ENCODE measurements around the gene B4GALT1.

The B4GALT1 gene

DNA sequence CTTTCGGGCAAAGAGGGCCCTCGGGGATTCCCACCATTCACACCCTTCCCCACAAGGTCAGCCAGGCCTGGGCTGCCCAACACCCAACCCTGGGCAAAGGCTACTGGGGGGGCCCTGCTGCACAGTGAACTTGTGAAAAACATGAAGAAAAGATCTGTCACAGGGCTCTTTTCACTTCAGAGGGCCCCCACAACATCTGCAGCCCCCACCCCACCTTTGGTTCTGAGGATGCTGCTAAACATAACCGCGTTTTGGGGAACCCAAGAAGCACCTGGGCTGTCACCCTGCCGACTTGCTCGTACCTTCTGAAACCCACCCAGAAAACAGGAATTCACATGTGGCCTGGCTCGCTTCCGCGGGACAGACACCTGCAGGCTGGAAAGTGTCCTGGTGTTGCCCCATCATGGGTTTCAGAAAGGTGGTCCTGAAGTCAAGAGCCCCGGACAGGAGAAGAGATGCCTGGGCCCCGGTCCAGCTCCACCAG lies 29.3 kb downstream of the B4GALT1 start:
- DNase-seq, result no peak

DNA sequence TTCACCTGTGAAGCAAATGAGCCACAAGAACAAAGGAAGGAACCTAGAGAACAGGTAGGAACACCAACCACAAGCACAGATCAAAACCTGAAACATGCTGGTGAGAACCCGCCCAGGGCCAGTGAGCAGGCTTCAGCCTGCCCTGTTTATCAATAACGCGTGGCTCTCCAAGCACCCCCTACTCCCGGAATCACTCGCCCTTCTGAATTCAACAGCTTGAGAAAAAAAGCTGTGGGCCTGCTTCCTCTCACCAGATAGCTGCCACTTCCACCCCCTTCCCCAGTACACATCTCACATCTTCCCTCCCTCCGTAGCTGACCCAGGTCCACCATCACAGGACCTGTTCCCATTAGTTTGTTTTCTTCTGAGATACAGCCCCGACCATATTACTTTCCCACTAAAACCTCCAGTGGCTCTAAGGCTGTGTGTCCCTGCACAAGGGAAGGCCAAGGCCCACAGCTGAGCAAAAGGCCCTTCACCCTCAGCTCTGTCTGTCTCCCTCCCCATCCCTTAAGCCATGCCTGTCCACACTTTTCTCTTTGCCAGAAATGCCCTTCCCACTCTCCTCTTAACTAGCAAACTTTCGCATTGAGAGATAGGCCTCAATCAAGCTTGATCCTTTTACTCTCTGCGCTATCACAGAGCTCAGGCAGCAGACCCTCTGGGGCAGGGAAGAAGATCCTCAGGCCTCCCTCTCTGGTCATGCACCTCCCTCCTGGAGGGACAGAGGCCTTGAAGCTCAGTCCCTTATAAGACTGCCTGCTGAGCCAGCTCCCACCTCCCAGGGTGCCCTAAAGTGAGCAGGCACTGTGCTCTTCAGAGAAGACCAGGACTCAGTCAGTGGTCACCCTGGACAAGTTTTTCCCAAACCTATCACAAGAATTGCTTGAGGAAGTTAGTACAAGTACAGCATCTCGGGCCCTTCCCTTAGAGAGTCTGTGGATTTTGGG lies 30.1 kb downstream of the B4GALT1 start:
- no peak for DNase-seq

DNA sequence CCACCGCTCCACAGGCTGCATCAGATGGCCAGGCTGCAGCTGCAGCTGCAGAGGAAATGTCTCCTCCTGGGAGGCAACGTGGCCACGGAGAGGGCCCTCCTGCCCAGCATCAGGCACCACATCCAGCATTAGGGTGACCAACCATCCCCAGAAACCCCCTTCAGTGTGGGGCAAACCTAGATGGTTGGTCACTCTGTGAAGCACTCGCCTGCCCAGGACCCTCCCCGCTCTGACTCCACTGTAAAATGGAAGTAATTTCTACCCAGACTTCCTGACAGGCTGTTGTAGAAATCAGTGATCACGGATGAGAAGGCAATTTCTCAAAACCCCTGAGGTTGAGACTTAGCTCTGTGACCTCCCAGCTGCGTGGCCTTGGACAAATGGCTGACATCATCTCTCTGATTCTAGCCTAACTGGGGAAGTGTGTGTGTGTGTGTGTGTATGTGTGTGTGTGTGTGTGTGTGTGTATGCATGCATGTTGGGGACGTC lies 31.6 kb downstream of the B4GALT1 start:
- no peak for DNase-seq

DNA sequence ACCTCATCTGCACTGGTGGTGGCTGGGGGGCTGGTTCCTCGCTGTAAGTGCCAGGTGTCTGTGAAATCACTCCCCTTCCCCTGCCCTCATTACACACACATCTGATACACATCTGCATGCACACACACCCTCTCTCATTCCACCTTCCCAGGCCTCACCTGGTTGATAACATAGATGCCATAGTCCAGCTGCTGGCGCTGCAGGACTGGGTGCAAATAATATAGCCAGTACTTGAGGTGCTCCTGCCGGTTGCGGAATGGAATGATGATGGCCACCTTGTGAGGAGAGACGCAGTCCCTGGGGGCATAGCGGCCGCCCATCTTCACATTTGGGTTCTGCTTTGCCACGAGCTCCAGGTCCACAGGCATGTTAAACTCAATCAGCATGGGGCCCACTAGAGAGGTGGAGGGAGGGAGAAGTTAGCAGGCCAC lies 32.1 kb downstream of the B4GALT1 start:
- no peak for DNase-seq

DNA sequence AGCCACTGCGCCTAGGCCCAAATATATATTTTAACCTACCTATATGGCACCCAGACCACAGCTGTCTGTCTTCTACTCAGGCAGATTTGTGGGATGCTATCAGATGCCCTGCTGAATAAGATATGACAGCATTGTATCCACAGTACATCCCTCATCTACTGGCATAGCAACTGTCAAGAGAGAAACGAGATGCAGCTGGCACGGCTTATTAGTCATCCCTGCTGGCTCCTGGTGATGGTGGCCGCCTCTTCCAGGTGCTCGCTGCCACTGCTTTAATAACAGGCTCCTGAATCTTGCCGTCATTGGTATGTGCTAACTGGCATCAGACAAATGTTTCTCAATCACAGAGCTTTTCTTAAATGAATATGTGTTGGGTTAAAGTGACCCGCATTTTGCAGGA lies 34.0 kb downstream of the B4GALT1 start:
- DNase-seq, result no peak

DNA sequence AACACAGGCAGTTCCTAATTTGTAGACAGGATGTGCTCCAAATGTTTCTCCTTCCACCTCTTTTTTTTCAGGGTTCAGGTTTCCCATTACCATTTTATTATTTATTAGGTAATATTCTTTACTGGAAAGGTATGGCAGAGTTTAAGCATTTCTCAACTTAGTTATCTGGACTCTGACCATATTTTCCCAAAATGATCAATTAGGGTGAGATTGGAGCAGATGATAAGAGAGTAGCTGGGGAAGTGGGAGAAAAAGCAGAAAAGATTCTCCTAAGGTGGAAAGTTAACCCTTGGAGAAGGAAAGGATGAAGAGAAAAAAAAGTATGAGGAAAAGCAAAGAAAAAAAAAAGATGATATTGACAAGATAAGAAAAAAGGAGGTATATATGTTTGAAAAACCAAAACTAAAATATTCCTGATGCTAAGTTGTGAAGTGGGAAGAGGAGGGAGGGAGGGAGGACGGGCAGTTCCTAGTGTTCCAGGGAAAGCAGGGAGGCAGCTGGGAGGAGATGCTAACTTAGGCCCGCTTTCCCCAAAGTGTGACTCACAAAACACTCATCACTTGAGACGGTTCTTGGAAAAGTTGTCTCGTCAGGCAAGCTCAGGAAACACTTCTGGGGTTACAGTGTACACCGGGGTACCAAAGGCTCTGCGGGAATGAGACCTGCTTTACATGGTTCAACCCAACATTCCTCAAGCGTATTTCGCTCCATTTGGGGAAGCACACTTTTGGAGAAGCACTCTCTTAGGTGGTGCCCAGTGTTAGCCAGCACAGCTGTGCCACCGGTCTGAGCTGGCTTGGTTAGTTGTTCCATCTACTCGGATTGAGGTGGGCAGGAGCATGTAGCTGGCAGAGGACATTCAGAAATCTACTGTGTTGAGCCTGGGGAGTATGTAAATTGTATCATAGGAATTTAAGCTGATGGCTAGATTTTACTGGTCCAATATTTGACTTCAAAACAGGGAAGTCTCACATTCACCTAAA lies 35.1 kb downstream of the B4GALT1 start:
- DNase-seq, result no peak

DNA sequence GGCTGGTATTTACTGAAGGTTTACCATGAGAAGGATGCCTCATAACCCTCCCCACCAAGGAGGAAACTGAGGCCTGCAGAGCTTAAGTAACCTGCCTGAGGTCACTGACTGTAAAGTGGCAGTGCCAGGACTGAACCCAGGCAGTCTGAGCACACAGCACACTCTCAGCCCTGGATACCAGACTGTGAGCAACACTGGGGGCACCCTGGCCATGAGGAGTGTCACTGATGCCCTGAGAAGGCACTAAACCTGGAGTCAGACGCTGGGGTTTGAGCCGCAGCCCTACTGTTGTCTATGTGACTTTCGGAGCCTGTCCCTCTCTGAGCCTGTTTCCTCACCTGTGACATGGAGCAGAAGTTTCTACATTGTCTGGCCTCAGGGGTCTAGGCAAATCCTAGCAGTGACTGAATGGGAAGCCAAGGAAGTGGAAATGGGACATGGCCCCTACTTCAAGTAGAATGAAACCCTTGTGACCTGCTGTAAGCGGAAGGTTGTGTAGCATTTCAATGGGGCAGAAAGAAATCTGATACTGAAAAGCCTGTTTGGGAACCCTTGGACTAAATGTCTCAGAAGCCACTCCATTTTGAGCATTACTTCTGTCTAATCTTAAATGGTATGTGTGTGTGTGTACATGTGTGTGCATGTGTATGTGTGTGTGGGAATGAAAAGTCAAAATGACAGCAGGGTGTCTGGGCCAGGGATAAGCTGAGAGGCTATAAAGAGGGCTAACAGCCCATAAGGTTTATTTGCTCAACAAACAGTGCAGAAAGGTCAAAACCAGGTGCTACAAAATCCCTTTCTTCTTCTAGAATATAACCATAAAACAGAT lies 36.0 kb downstream of the B4GALT1 start:
- DNase-seq, result no peak

DNA sequence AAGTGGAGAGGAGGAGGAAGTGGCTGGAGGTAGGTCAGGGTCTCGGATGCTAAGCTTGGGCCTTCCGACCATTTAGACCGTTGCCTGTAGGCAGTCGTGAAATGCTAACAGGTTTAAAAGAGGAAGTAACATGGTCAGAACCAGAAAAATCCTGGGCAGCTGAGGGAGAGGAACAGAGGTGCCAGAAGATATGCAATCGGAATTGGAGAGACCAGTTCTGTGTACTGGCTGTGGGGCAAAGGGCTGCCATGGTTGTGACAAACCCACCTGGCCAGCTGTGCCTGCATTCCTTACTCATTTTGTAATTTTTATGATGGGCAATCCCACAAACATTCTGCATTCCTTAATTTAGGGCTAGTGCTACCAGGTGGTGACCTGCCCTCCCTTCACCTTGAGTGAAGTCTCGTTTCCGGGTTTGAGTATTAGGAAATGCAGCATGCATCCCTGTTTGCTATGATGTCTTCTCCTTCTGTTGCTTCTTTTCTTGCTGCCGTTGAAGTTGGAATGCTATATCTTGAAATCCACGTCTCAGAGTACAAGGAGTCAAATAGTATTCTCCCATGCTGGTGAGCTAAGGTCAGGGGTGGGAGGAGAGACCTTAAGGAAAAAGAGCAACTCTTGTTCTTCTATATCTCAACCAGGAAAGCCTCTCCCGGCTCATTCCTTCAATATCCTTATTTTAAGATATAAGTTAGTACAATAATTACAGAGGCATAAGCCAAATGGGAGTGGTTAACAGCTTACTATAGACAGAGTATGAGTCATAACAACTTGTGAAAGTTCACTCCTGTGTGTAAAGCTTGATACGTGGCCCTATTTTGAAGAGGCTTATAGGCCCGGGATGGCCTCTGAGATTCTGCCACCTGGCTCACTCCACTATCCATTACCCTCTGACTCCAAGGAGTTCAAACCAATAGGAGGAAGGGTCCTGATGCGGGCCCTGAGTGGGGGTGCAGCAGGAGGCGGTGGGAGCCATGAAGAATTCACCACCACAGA lies 37.0 kb downstream of the B4GALT1 start:
- DNase-seq, result no peak

DNA sequence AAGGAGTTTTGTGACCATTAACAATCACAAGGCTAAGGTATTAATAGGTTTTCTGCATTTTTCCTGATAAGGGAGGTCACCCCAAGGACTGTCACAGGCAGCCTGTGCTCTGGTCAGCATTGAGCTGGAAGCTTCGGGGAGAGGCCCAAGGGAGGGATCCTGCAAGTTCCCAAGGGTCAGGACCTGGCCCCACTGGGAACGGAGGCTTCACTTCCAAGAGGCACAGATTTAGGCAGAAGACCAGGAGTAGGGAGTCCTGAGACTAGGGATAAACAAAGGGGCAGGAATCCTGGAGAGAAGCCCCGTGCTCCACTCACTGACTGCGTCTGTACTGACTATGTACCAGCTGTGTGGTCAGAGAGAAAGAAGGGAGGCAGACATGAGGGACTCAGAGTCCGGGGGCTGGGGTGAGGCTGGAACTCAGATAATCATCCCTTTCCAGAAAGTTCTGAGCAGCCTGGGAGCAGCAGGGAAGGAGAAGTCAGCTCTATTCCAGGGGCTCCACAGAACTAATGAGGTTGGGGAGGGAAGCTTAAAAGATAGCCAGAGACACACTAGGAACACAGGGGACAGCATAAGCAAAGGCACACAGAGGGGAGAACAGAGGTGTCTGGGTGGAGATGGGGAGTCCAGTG lies 37.8 kb downstream of the B4GALT1 start:
- no peak for DNase-seq

DNA sequence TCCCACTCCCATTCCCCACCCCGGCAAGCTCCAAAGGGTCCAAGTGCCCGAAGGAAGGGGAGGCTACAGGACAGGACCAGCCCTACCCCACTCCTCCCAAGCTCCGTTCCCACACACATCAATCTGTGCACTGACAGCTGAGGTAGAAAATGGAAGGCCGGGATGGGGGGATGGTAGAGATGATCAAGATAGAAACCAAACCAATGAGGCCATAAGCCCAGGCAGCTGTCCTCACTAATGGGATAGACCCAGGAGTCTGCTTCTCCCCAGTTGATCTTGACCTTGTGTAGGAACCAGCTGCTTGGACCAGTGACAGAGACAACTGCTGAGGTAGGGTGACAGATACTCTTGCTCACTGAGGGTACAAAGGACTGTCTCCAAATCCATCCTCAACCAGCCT lies 38.6 kb downstream of the B4GALT1 start:
- DNase-seq, result no peak

DNA sequence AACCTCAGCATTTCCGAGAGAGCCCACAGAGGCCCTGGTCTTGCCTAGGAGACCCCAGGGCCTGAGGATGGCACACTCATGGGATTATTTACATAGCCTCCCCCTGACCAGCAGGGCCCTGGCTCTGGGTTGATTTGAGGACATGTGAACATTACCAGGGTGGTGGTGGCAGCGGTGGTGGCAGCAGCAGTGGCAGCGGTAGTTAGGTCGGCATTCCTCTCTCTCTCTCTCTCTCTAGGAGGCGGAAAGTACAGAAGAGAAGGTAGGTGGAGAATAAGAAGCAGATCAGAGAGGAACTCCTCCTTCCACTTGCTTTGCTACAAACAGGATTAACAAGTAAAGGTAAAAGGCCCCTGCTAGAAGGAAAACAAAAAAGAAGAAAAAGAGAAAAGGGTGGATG lies 39.3 kb downstream of the B4GALT1 start:
- no peak for DNase-seq

DNA sequence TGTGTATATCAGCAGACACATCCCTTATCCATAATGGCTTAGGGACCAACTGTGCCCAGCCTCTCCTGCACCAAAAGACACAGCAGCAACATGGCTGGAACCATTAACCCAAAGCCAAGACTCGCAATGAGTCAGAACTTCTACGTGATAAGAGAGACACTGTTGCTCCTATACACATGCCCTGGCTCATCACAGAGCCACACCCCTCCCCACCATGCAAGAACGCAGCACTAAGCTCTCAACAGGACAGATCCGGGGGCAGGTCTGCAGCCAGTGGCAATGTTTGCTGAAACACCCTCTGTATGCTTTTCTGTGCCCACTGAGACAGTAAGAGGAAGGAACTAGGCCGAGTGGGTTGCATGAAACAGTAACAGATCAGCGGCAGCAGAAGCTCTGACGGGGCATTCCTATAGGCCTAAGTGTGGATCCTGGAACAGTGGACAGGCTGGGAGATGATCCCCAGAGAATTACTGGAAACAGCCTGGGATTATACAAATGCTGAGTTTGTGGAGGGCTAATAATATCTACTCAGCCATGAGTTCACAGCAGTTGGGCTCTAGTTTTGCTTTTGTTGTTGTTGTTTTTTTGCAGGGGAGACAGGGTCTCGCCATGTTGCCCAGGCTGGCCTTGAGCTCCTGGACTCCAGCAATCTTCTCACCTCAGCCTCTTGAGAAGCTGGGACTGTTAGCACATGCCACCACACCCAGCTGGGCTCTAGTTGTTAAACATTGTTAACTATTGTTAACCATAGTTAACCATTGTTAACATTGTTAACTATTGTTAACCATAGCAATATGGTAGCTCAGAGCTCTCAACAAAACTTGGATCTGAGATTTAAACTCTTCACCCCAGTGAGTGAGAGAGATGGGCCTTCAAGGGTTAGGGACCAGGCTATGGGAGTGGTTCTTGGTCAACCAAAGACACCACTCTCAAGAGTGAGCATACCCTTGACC lies 41.0 kb downstream of the B4GALT1 start:
- no peak for DNase-seq

DNA sequence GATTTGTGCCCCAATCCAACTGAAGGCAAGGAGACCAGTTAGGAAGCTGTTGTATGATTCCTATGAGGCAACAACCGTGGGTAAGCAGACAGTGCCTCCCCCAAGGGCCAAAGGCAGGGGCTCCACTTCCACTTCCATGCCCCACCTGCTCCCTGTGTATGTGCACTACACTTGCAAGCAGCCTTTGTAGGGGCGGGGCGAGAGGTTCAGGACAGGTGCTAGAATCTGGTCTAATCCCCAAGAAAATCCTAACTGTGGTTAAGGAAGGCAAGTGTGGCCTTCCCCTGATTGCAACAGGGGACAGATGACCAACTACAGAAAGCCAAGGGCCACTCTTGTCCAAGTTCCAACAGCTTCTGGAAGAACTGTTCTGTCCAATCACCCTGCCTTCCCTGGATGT lies 41.7 kb downstream of the B4GALT1 start:
- no peak for DNase-seq

DNA sequence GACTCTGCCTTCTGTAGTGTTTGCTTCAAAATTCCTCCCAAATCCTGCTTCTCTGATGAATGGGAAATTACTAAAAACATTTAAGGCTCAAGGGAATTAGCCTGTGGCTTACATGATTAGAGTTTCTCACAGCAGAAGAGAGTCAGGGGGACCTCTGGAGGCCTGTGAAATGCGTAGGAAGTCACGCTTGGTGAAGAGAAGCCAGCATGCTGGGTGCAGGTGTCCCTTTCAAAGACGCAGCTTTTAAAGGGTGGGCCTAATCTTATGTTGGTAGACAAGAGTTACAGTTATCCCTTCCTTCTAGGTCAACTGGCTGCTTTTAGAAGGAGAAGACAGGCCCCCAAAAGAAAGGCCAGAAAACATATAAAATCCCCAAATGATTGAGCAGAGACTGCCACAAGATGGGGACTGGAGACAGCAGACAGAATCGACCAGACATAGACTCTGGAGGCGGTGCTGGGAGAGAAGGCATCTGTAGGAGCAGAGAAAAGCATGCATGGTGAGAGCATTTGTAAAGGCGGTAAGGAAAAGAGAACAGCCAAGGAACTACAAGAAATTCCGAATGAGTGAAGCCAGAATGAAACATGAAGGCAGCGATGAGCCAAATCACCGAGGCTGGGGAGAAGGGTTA lies 42.3 kb downstream of the B4GALT1 start:
- no peak for DNase-seq

DNA sequence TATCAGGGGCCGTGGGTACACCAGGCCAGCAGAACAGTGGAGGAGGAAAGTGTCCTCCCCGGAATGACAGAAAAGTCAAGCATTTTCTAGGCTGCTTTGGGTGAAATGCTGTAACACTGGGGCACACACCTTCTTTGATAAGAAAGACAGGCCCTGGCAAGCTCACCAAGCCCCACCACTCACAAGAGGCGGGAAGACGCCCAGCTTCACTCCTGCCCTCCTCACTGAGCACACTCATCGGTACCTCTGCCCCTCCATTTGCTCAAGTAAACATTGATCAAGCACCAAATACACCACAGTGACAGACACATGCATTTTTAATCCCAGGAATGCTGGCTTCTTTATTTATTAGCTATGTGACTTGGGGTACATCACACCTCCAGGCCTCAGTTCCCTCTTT lies 43.1 kb downstream of the B4GALT1 start:
- DNase-seq, result no peak

DNA sequence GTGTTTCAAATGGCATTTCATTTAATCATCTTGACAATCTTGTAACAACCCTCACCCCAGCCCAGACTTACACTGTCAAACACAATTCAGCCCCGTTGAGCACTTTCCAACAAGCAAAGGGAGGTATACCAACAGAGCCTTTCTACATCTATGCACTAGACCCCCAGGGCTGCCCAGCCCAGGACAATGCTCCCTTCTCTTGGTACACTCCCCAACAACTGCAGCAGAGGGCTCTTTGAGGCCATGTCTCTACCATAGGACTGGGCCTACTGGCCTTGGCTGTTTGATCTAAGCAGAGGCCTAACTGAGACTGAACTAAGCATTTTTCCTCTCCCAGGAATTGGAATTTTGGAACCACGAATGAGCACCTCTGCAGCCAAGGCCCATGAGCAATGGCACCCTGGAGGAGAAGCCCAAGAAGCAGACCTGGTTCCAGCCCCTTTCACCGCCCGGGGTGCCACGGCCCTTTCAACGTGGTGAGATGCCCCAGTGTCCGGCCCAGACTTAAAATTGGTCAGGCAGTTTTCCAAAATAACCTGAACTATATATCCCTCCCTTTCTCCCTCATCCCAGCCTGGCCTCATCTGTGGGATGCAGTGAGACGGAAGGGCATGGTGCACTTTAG lies 43.6 kb downstream of the B4GALT1 start:
- DNase-seq, result no peak

DNA sequence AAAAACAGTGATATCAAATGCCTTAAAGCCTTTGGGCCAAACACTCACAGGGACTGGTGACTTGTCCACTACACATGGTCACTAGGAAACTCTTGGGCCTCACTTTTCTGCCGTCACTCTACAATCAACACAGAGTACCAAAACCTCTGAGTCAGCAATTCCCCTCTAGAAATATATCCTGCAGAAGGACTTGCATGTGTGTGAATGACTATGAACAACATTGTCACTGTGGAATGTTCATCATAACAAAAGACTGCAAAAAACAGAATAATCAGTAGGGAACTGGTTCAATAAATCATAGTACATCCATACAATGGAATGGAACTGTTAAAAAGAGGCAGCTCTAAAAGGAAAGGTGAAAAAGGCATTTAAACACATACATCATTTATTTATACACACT lies 46.5 kb downstream of the B4GALT1 start:
- DNase-seq, result no peak

DNA sequence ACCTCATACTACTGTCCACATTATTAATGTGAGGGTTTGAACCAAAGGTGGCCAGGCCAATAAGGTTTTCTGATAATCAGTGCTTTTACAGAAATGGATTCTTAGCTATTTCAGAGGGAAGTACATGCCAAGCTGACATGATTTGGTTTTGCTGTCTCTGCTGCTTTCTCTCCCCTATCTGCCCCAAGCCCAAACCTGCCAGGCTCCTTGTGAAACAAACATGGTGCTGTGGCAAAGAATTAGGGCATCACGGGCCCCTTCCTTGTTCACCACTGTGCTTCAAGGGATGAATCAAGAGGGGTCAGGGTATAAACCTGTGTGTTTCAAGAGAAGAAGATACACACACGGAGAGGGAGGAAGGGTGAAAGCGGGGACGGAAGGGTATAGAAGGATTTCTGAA lies 49.3 kb downstream of the B4GALT1 start:
- DNase-seq, result no peak

Measured in activated CD4-positive, CD25-positive, alpha-beta regulatory T cell treated with anti-CD3 and anti-CD28 coated beads, Interleukin-2, amount 50 U/mL, for 72 hours (primary cell).